Measurements from ENCODE around the gene ZSWIM5.
A peak's percentile ranks its signal among the peaks of the same experiment; 100 is the strongest.
"Not testable (repeated sequence)": the region's sequence is repeated elsewhere in the genome, so short reads cannot be mapped to it uniquely, and the experiment has no call there.

ZSWIM5 gene

DNA sequence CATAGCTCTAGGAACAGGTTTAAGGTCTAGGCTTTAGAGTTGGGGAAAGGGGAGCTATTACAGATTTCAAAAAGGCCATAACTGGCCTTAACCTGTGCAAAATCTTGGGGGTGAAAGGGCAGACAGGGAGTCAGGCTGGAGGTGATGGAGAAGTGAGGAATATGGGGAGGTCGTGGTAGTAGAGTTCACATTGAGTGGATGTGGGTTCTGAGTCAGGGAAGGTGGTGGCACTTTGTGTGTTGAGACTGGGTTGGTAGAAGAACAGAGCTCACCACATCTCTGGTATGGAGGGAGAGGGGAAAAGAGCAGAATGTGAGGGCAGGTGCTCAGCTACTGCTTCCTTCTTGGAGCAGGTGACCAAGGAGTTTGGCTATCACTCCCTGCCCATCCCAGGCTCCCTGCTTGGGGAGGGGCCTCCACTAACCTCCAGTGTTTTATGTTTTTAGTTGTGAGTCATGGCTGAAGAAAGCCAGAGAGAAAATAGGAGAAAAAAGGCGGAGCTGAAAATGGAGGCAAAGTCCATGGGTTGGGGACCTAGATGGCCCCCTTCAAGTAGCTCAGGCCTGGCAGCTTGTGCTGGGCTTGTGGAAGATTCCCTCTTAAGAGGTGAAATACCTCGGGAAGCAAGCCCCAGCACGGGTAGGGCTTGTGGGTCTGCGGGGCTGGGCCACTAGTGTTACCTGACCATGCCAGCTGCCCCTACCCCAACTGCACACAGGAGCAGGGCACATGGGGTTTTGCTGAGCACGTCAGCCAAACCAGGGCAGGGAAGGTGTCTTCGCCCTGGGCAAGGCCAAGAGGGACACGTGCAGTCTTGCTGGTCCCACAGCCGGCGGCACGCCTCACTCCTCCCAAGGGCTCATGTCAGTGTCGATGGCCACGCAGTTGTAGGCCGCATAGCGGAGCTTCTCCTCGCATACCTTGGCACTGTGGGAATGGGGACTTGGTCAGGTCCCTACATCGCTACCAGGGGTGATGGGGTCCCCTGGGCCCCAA is 203.5 kb downstream of the ZSWIM5 start:
- no peak for DNase-seq (ENCODE audit: low read depth)

DNA sequence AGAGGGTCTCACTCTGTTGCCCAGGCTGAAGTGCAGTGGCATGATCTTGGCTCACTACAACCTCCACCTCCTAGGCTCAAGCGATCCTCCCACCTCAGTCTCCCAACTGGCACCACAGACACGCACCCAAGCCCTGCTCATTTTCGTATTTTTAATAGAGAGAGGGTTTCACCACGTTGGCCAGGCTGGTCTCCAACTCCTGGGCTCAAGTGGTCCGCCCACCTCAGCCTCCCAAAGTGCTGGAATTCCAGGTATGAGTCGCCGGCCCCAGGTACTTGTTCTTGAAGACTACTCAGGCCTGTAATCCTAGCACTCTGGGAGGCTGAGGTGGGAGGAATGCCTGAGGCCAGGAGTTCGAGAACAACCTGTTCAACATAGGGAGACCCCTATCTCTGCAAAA is 204.8 kb downstream of the ZSWIM5 start:
- not testable (repeated sequence) for DNase-seq (ENCODE audit: low read depth)

DNA sequence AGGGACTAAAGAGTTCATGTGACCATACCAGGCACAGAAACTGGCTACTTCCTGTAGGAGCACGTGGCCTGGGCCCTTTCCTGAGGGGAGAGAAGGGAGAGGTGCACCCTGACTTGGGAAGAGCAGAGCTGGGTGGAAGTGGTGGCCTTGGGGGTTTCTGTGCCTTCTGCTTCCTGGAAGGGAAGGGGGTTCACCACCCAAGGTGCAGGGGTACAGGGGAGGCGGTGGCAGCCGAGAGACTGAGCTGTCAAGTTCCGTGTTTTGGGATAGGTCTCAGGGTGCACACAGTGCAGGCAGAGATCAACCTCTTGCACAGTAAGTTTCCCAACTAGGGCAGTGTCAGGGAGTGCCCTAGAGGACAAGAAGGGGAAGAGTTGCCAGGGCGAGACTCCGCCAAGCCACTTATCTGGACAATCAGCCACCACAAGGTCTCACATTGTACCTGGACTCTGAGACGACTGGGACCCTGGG is 205.4 kb downstream of the ZSWIM5 start:
- DNase-seq (ENCODE audit: low read depth), result no peak

DNA sequence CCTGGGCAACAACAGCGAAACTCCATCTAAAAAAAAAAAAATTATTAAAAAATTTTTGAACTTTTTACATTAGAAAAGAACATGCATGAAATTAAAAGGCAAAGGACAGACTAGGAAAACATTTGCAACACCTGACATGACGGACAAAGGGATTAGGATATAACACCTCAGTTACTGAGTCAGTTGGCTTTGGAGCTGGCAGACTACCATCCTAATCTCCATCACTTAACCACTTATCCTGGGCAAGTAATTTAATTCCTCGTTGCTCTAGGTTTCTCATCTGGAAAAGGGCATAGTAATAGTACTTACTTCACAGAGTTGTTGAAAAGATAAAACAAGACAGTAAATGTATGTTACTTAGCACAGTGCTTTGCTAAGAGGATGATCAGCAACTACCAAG is 207.2 kb downstream of the ZSWIM5 start:
- no peak for DNase-seq (ENCODE audit: low read depth)

DNA sequence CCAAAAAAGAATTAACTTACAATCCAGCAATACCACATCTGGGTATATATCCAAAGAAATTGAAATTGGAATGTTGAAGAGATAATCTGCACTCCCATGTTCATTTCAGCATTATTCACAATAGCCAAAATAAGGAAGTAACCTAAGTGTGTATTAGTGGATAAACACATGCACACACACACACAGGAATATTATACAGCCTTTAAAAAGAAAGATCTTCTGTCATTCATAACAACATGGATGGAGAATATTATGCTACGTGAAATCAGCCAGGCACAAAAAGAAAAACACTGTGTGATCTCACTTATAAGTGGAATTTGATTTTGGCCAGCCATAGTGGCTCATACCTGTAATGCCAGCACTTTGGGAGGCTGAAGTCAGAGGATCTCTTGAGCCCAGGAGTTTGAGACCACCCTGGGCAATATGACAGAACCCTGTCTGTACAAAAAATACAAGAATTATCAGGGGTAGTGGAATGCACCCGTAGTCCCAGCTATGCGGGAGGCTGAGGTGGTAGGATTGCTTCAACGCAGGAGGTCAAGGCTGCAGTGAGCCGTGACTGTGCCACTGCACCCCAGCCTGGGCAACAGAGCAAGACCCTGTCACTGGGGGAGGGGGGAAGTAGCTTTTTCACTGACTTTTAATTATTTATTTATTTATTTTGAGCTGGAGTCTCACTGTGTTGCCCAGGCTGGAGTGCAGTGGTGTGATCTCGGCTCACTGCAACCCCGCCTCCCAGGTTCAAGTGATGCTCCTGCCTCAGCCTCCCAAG is 210.8 kb downstream of the ZSWIM5 start:
- DNase-seq (ENCODE audit: low read depth), result no peak

DNA sequence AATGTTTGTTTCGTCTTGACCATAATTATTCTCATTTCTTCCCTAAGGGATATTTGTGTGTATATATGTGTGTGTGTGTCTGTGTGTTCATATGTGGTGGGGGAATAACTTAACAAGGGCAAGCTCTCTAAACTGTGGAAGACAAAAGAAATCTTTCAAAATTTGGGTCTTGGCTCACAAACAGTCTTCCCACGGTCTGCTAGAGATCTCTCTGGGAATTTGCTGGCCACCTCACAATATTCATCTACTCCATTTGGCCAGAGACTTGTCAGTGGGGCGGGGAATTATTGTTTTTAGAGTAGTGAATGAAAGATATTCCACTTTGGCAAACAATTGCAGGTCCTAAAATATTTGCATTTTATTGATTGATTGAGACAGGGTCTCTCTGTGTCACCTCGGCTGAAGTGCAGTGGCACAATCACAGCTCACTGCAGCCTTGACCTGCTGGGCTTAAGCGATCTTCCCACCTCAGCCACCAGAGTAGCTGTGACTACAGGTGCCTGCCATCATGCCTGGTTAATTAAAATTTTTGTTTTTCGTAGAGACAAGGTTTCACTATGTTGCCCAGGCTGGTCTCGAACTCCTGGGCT is 212.0 kb downstream of the ZSWIM5 start:
- no peak for DNase-seq (ENCODE audit: low read depth)

DNA sequence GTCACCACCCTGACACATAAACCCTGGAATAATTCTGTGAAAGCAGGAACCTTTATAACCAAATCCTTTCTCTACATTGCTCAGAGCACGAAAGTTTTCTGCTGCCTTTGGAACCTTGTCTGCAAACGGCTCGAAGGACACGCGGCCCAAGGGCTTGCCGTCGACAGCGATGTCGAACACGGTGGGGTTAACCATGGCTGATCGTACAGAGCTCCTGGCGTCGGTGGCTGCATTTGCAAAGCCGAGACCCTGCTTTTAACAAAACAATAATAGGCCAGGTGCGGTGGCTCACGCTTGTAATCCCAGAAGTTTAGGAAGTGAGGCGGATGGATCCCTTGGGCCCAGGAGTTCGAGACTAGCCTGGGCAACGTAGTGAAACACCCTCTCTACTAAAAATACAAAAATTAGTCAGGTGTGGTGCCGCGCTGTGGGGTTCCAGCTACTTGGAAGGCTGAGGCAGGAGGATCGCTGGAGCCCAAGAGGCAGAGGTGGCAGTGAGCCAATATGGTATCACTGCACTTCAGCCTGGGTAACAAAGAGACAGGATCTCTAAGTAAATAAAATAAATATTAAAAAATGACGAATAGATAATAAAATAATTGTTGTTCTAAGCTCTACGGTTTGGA is 217.8 kb downstream of the ZSWIM5 start:
- no peak for DNase-seq (ENCODE audit: low read depth)

DNA sequence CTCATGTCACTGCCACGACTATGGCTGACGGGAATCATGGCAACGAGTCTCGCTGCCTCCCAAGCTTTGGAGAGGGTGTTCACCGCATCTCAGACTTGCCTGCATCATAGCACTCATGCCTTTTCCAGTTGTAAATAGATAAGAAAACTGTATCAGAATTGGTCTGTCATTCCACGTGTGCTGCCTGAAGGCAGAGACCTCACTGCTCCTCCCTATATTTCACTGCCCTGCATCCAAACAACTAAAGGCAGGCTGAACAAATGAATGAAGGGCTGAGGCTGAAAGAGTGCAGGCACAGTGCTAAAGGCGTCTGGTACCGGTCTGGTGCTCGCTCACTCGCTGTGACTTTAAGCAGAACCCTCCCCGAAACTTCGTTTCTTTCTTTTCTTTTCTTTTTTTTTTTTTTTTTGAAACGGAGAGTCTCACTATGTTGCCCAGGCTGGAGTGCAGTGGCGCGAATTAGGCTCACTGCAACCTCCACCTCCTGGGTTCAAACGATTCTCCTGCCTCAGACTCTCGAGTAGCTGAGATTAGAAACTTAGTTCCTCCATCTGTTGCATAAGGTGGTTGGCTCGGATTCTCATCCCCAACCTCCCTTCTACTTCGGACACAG is 220.6 kb downstream of the ZSWIM5 start:
- DNase-seq (ENCODE audit: low read depth), result peak; percentile 13

DNA sequence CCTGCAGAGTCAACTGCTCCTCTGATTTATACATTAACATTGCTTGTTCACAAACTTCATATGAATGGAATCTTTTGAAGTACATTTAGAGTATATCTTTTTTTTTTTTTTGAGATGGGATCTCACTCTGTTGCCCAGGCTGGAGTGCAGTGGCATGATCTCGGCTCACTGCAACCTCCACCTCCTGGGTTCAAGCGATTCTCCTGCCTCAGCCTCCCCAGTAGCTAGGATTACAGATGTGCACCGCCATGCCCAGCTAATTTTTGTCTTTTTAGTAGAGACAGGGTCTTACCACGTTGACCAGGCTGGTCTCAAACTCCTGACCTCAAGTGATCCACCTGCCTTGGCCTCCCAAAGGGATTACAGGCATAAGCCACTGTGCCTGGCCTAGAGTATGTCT is 229.0 kb downstream of the ZSWIM5 start:
- not testable (repeated sequence) for DNase-seq (ENCODE audit: low read depth)

DNA sequence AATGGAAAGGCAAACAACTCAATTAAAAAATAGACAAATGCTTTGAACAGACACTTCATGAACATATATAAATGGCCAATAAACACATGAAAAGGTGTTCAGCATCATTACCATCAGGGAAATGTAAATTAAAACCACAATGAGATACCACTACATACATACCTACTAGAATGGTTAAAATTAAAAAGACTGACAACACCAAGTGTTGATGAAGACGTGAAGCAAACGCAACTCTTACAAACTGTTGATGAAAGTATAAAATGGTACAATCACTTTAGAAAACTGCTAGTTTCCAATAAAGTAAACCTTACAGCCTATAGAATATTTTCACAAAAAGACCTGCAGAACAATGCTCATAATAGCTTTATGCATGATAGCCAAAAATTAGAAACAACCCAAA is 230.2 kb downstream of the ZSWIM5 start:
- DNase-seq (ENCODE audit: low read depth), result no peak

DNA sequence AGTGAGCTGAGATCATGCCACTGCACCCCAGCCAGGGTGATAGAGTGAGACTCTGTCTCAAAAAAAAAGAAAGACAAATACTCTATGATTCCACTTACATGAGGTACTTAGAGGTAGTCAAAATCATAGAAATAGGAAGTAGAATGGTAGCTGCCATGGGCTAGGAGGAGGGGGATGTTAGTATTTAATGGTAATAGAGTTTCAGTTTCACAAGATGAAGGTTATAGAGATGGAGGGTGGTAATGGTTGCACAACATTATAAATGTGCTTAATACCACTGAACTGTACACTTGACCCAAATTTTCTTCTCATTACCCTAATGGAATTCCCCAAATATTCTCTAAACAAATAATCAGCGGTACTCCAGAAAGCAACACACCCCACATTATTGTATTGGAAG is 232.8 kb downstream of the ZSWIM5 start:
- no peak for DNase-seq (ENCODE audit: low read depth)

DNA sequence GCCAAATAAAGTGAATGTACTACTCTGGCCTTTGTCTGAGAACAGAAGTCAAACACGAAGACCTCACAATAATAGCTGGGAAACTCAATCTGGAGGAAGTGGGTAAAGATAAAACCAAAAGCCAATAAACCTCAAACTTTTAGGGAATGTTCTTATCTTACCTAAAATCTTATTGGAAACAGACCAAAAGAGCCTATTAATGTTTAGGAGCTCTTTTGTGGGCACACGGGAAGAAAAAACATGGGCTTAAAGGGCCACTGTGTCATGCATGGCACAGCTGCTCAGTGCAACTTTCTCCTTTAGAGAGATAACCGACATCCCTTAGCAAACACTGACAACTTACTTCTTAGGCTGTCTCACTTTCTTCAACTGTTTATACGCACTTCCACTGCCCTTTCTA is 236.1 kb downstream of the ZSWIM5 start:
- DNase-seq (ENCODE audit: low read depth), result peak; percentile 84
